Keratinocyte (primary cell): ENCODE measurements around the gene TMEM132A. TPM values are rescaled to one million over a fixed set of nuclear protein-coding genes. Genes with fewer than 3 reads are reported as not detected.
A peak's percentile ranks its signal among the peaks of the same experiment; 100 is the strongest.

Source experiments
- DNase-seq: peaks from one replicate; pipeline ENCODE4 v3.0.0-alpha.2; 2011; ENCODE audit warnings: low read depth, missing footprints, low spot score
- FAIRE-seq: peaks from 2 replicates; lab custom pipeline; 2011; peaks lifted over from hg19 to GRCh38; lab: Jason Lieb, UNC
- H2AFZ ChIP-seq: 2 replicates; pipeline ENCODE4 v1.6.0; 2012; ENCODE audit warnings: low read length, control low read depth, inconsistent platforms; ENCODE audit not compliant: control insufficient read depth
- H3K27ac ChIP-seq: 2 replicates; pipeline ENCODE4 v1.5.1; 2011; ENCODE audit warnings: low read length; ENCODE audit not compliant: control insufficient read depth, insufficient read depth
- H3K27me3 ChIP-seq: 3 replicates; pipeline ENCODE4 v1.6.0; 2011; ENCODE audit warnings: low read length; ENCODE audit not compliant: control insufficient read depth, insufficient read depth; ENCODE audit errors: extremely low read depth
- H3K36me3 ChIP-seq, 2 experiments: 2 replicates in 1 of 2; 3 replicates in 1 of 2; pipeline ENCODE4 v1.5.1; 2011; ENCODE audit warnings: low read length in 2 of 2, mild to moderate bottlenecking in 1 of 2; ENCODE audit not compliant: control insufficient read depth in 2 of 2, insufficient read depth in 2 of 2; ENCODE audit errors: extremely low read depth in 1 of 2
- H3K4me1 ChIP-seq: 3 replicates; pipeline ENCODE4 v1.5.1; 2011; ENCODE audit warnings: low read length; ENCODE audit not compliant: control insufficient read depth, insufficient read depth; ENCODE audit errors: extremely low read depth
- H3K4me2 ChIP-seq: 3 replicates; pipeline ENCODE4 v1.6.0; 2011; ENCODE audit warnings: low read depth, low read length; ENCODE audit not compliant: control insufficient read depth, insufficient read depth; ENCODE audit errors: extremely low read depth
- H3K4me3 ChIP-seq, 3 experiments: fragments of 200-600 bp in 1 of 3; sonication (generic) in 1 of 3; 2 replicates in 2 of 3; 3 replicates in 1 of 3; pipeline ENCODE4 v1.5.1; 2011 to 2016; ENCODE audit warnings: low read length in 3 of 3, mild to moderate bottlenecking in 3 of 3, control low read depth in 2 of 3, inconsistent platforms in 1 of 3, low read depth in 1 of 3, mixed read lengths in 1 of 3, mixed run types in 1 of 3, moderate library complexity in 1 of 3; ENCODE audit not compliant: control insufficient read depth in 2 of 3, insufficient read depth in 2 of 3; ENCODE audit errors: extremely low read depth in 1 of 3
- H3K79me2 ChIP-seq: 2 replicates; pipeline ENCODE4 v1.6.0; 2012; ENCODE audit warnings: low read length; ENCODE audit not compliant: control insufficient read depth, insufficient read depth
- H3K9ac ChIP-seq: 3 replicates; pipeline ENCODE4 v1.6.0; 2011; ENCODE audit warnings: low read length; ENCODE audit not compliant: control insufficient read depth, insufficient read depth; ENCODE audit errors: extremely low read depth
- H3K9me1 ChIP-seq: 3 replicates; pipeline ENCODE4 v1.6.0; 2011; ENCODE audit warnings: low read length; ENCODE audit not compliant: control insufficient read depth, insufficient read depth; ENCODE audit errors: extremely low read depth
- H3K9me3 ChIP-seq: 2 replicates; pipeline ENCODE4 v1.5.1; 2012; ENCODE audit warnings: low read depth, low read length; ENCODE audit not compliant: control insufficient read depth
- H4K20me1 ChIP-seq: 3 replicates; pipeline ENCODE4 v1.6.0; 2011; ENCODE audit warnings: low read length; ENCODE audit not compliant: control insufficient read depth, insufficient read depth; ENCODE audit errors: extremely low read depth
- EZH2 ChIP-seq: IDR thresholded peaks from one replicate; pipeline ENCODE4 v1.6.1; 2012; ENCODE audit warnings: inconsistent platforms, mild to moderate bottlenecking, low read length, moderate library complexity
- dilution Hi-C: fragments of 300-500 bp; cut with MboI; formaldehyde crosslinking; loops from one replicate; pipeline ENCODE4 v1.7.0; 2020; ENCODE audit warnings: low sequenced_read_pairs; ENCODE audit not compliant: extremely low pct_ligation_motif_present
- polyA plus RNA-seq, 5 experiments: library from polyadenylated mRNA; depleted of rRNA in 3 of 5; stranded (reverse) in 3 of 5; stranded (forward) in 1 of 5; unstranded in 1 of 5; fragments of >200 nt; gene quantifications; 1 replicate in 1 of 5; 2 replicates in 3 of 5; 3 replicates in 1 of 5; pipeline versions ENCODE4 v1.2.1 to v1.2.3, GENCODE V29; 2011 to 2012; ENCODE audit warnings: missing spikeins in 2 of 5, low read depth in 1 of 5, low replicate concordance in 1 of 5
- TF ChIP-seq, protein P1 (sequence below), 3 experiments: IDR thresholded peaks in 1 of 3; conservative IDR thresholded peaks in 1 of 3; optimal IDR thresholded peaks in 1 of 3; 2 replicates in 2 of 3; 3 replicates in 1 of 3; pipeline versions ENCODE3 to v1.5.1; 2011; ENCODE audit warnings: low read length in 3 of 3, mild to moderate bottlenecking in 3 of 3, moderate library complexity in 2 of 3, control low read depth in 1 of 3, inconsistent platforms in 1 of 3; ENCODE audit not compliant: insufficient read depth in 2 of 3; ENCODE audit errors: extremely low read depth in 1 of 3

TMEM132A gene
- polyA plus RNA-seq, 1 donor (not counting 4 experiments of a cell fraction or from before 2014, with no cell fraction given) = 16.6 TPM

GRCh38 chr11:60951606-60951903 lies 27.3 kb downstream of the TMEM132A start:
- Histone ChIP-seq H4K20me1 (no peaks in the 10 kb centered on the region), H3K36me3 (no peaks in the 10 kb centered on the region), H2AFZ (peak overlapping the region; percentile 94), H3K4me1 (peaks cover 5% of the 10 kb centered on the region), H3K27ac (no peak overlapping the region), H3K4me3 (no peak overlapping the region), H3K9ac (peak overlapping the region; percentile 70), H3K4me2 (peak overlapping the region; percentile 77), H3K27me3 (peaks cover 4% of the 10 kb centered on the region), H3K9me3 (no peaks in the 10 kb centered on the region), H3K9me1 (no peaks in the 10 kb centered on the region), H3K79me2 (no peaks in the 10 kb centered on the region)
- FAIRE-seq = no peak
- TF ChIP-seq, protein P1, sequence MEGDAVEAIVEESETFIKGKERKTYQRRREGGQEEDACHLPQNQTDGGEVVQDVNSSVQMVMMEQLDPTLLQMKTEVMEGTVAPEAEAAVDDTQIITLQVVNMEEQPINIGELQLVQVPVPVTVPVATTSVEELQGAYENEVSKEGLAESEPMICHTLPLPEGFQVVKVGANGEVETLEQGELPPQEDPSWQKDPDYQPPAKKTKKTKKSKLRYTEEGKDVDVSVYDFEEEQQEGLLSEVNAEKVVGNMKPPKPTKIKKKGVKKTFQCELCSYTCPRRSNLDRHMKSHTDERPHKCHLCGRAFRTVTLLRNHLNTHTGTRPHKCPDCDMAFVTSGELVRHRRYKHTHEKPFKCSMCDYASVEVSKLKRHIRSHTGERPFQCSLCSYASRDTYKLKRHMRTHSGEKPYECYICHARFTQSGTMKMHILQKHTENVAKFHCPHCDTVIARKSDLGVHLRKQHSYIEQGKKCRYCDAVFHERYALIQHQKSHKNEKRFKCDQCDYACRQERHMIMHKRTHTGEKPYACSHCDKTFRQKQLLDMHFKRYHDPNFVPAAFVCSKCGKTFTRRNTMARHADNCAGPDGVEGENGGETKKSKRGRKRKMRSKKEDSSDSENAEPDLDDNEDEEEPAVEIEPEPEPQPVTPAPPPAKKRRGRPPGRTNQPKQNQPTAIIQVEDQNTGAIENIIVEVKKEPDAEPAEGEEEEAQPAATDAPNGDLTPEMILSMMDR (optimal IDR thresholded peaks at IDR 0.05 in 1 of 3, IDR thresholded peaks at IDR 0.05 in 1 of 3, conservative IDR thresholded peaks at IDR 0.05 in 1 of 3; ENCODE audit: extremely low read depth in 1 of 3, insufficient read depth in 2 of 3, low read length in 3 of 3) = no peak
- no peak for TF ChIP-seq EZH2
- dilution Hi-C loops = no loop called here
- no peak for DNase-seq

GRCh38 chr11:60951904-60952741 lies 27.9 kb downstream of the TMEM132A start, which contains the start of gene SLC15A3:
Gene SLC15A3 (minus strand): TSS chr11:60952176. CDS start chr11:60951551, 625 bp downstream.
- dilution Hi-C loops = no loop called here
- Histone ChIP-seq H2AFZ (peak within 1 kb of the TSS; percentile 94), H4K20me1 (no peaks in the 10 kb centered on the region), H3K4me1 (peaks cover 5% of the 10 kb centered on the region), H3K79me2 (no peaks in the 10 kb centered on the region), H3K27me3 (peaks cover 4% of the 10 kb centered on the region), H3K9me1 (no peaks in the 10 kb centered on the region), H3K36me3 (no peaks in the 10 kb centered on the region), H3K4me2 (peak within 1 kb of the TSS; percentile 77), H3K9ac (peak within 1 kb of the TSS; percentile 70), H3K9me3 (no peaks in the 10 kb centered on the region), H3K4me3 (peak within 1 kb of the TSS; percentile 16 to 63 (median 62)), H3K27ac (no peak within 1 kb of the TSS)
- no peak for TF ChIP-seq EZH2
- TF ChIP-seq, protein P1 (optimal IDR thresholded peaks at IDR 0.05 in 1 of 3, IDR thresholded peaks at IDR 0.05 in 1 of 3, conservative IDR thresholded peaks at IDR 0.05 in 1 of 3; ENCODE audit: extremely low read depth in 1 of 3, insufficient read depth in 2 of 3, low read length in 3 of 3) = no peak
- DNase-seq (no peak), FAIRE-seq (no peak)
